KG1 (cell line): ENCODE measurements around the gene DGKZ.

Experiments
- DNase-seq: peaks from one replicate; lab custom pipeline; 2025; lab: John Stamatoyannopoulos, UW

DGKZ gene

GRCh38 chr11:46345881-46346484 lies 1.3 kb upstream of the DGKZ start:
- DNase-seq, result no peak

- DNase-seq, result no peak
These were observed 511 bp downstream of the DGKZ start for GRCh38 chr11:46347637-46348311.

- peak; percentile 17 for DNase-seq
These were observed 1.5 kb downstream of the DGKZ start for GRCh38 chr11:46348566-46349401.

GRCh38 chr11:46350695-46351094 lies 3.4 kb downstream of the DGKZ start:
- DNase-seq, result no peak

GRCh38 chr11:46351148-46351547 lies 3.9 kb downstream of the DGKZ start:
- no peak for DNase-seq

GRCh38 chr11:46351606-46352005 lies 4.3 kb downstream of the DGKZ start:
- no peak for DNase-seq

GRCh38 chr11:46352063-46352841 lies 5.0 kb downstream of the DGKZ start:
- DNase-seq, result no peak

- DNase-seq, result no peak
These were observed 6.4 kb downstream of the DGKZ start for GRCh38 chr11:46353698-46354097.

- DNase-seq, result no peak
These were observed 9.7 kb downstream of the DGKZ start for GRCh38 chr11:46356924-46357482.

- no peak for DNase-seq
These were observed 10.2 kb downstream of the DGKZ start for GRCh38 chr11:46357483-46357936.

- no peak for DNase-seq
These were observed 12.7 kb downstream of the DGKZ start for GRCh38 chr11:46359953-46360352.

- no peak for DNase-seq
These were observed 13.6 kb downstream of the DGKZ start for GRCh38 chr11:46360878-46361277.

GRCh38 chr11:46361283-46362155 lies 14.3 kb downstream of the DGKZ start:
- peak; percentile 52 for DNase-seq

- DNase-seq, result no peak
These were observed 15.1 kb downstream of the DGKZ start for GRCh38 chr11:46362156-46363030.

GRCh38 chr11:46363031-46363407 lies 15.8 kb downstream of the DGKZ start:
- DNase-seq, result no peak

GRCh38 chr11:46363455-46364005 lies 16.3 kb downstream of the DGKZ start:
- DNase-seq, result no peak

GRCh38 chr11:46364056-46364455 lies 16.8 kb downstream of the DGKZ start:
- no peak for DNase-seq

GRCh38 chr11:46364791-46365190 lies 17.5 kb downstream of the DGKZ start:
- DNase-seq, result no peak

- no peak for DNase-seq
These were observed 19.0 kb downstream of the DGKZ start for GRCh38 chr11:46366260-46366659.
